GM18861 (cell line): ENCODE measurements around the gene ZMYND15.
"Not testable (repeated sequence)": the region's sequence is repeated elsewhere in the genome, so short reads cannot be mapped to it uniquely, and the experiment has no call there.

Source experiments
- ATAC-seq: cut with Tn5 transposase; IDR thresholded peaks from one replicate; pipeline ENCODE4 v1.9.1; 2021; ENCODE audit not compliant: unreplicated experiment

ZMYND15 gene, protein sequence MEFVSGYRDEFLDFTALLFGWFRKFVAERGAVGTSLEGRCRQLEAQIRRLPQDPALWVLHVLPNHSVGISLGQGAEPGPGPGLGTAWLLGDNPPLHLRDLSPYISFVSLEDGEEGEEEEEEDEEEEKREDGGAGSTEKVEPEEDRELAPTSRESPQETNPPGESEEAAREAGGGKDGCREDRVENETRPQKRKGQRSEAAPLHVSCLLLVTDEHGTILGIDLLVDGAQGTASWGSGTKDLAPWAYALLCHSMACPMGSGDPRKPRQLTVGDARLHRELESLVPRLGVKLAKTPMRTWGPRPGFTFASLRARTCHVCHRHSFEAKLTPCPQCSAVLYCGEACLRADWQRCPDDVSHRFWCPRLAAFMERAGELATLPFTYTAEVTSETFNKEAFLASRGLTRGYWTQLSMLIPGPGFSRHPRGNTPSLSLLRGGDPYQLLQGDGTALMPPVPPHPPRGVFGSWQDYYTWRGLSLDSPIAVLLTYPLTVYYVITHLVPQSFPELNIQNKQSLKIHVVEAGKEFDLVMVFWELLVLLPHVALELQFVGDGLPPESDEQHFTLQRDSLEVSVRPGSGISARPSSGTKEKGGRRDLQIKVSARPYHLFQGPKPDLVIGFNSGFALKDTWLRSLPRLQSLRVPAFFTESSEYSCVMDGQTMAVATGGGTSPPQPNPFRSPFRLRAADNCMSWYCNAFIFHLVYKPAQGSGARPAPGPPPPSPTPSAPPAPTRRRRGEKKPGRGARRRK

DNA sequence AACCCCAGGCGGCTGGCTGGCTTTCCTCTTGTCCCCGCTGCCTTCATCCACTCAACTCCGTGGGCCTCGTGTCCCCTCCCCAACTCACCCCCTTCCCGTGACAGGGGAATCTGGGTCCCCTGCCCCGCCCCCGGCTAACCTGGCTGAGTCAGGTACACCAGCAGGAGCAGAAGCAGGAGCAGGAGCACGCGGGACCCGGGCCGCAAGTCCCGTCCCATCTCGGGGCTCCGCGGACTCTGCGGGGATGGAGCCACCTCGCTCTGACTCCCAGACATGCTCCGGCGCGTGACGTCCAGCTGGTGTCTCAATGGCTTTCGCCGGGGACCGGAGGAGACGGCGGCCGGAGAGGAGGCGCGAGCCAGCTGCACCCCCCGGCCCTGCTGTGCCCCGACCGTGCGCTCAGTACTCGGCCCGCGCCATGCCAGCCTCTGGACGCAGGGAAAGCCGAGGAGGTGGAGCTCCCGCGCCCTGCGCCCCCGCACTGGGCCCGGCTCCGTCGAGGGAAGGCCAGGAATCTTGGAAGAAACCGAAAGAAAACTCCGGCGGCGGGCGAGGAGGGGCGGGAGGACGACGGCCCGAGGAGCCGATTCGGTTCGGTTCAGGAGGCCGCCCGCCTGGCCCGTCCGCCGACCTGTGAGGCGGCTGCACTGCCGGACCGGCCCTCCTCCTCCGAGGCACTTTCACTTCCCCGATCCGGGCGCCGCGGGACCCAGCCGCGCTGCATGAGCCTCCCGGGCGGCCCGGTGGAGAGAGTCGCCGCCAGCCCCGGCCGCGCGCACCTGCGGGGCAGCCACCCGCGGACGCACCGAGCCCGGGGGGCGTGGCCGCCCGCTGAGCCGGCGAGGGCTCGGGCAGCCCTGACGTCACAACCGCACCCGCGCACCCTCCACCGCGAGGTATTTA lies at the start of gene ZMYND15, which contains the start of gene CXCL16:
Gene ZMYND15, plus strand, starts transcription at position 712 of the 903 bp plus-strand sequence. CDS start 716 bp downstream, outside the sequence.
Gene CXCL16, minus strand, starts transcription at position 807 of the 903 bp plus-strand sequence. Its CDS starts 589 bp downstream, at position 218.
- ATAC-seq: no peak

GRCh38 chr17:4689872-4690271 lies 49.8 kb upstream of the ZMYND15 start:
- ATAC-seq: not testable (repeated sequence)

DNA sequence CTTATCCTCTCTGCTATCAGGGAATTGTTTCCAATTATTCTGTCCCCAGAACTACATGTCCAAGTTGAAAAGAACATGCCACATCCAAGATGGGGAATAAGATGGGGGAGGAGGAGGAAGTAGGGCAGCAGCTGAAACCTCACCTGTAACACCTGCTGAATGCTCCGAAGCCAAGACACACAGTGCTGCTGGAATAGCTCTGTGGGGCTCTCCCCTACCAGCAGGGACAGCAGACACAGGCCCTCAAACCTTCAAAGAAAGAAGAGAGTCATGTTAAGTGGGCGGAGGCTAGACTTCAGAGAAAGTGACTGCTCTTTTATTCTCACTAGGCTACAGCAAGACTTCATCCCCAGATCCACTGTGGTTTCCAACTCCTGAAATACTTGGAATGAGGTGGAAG lies 48.9 kb upstream of the ZMYND15 start:
- no peak for ATAC-seq

- no peak for ATAC-seq
These were observed 47.9 kb upstream of the ZMYND15 start for GRCh38 chr17:4691686-4692085.

DNA sequence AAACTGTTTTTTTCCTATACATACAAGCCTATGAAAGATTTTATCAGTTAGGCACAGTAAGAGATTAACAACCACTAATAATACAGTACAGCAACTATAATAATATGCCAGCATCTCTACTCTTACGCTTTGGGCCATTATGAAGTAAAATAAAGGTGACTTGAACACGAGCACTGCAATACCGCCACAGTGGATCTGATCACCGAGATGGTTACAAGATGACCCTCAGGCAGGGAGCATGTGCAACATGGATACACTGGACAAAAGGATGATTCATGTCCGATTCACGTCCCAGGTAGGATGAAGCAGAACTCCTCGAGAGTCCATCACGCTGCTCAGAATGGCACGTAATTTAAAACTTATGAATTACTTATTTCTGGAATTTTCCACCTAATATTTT lies 46.2 kb upstream of the ZMYND15 start:
- no peak for ATAC-seq

GRCh38 chr17:4696437-4696805 lies 43.2 kb upstream of the ZMYND15 start:
- no peak for ATAC-seq

- not testable (repeated sequence) for ATAC-seq
These were observed 40.1 kb upstream of the ZMYND15 start for GRCh38 chr17:4699401-4700056.

- ATAC-seq: no peak
These were observed 38.5 kb upstream of the ZMYND15 start for GRCh38 chr17:4701116-4701515.

- ATAC-seq: no peak
These were observed 36.3 kb upstream of the ZMYND15 start for GRCh38 chr17:4703330-4703691.

- ATAC-seq: not testable (repeated sequence)
These were observed 35.1 kb upstream of the ZMYND15 start for GRCh38 chr17:4704574-4704907.

DNA sequence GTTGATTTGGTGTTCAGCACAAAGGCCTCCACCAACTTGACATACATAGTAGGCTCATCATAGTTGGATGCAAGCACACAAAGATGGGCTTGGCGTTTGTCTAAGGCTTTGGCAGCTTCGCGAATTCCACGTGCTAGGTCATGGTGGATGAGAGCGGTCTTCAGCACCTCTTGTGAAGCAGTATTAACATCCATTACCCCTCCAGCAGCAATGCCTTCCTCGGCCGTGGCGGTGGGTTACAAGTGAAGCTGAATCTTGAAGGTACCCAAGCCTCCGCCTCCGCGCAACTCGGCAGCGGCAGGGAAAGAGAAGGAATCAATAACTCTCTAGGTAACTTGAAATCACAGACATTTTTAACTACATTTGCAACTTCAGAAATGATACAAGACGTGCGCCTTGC lies 34.6 kb upstream of the ZMYND15 start:
- ATAC-seq: no peak

- ATAC-seq: no peak
These were observed 33.5 kb upstream of the ZMYND15 start for GRCh38 chr17:4706121-4706520.

GRCh38 chr17:4708436-4708835 lies 31.2 kb upstream of the ZMYND15 start:
- no peak for ATAC-seq

- peak; percentile 76 for ATAC-seq
These were observed 29.6 kb upstream of the ZMYND15 start, which contains the start of gene ARRB2 for GRCh38 chr17:4709794-4710692. TSS of gene ARRB2 (plus strand) at chr17:4710632. CDS start at chr17:4710722, 90 bp downstream.

DNA sequence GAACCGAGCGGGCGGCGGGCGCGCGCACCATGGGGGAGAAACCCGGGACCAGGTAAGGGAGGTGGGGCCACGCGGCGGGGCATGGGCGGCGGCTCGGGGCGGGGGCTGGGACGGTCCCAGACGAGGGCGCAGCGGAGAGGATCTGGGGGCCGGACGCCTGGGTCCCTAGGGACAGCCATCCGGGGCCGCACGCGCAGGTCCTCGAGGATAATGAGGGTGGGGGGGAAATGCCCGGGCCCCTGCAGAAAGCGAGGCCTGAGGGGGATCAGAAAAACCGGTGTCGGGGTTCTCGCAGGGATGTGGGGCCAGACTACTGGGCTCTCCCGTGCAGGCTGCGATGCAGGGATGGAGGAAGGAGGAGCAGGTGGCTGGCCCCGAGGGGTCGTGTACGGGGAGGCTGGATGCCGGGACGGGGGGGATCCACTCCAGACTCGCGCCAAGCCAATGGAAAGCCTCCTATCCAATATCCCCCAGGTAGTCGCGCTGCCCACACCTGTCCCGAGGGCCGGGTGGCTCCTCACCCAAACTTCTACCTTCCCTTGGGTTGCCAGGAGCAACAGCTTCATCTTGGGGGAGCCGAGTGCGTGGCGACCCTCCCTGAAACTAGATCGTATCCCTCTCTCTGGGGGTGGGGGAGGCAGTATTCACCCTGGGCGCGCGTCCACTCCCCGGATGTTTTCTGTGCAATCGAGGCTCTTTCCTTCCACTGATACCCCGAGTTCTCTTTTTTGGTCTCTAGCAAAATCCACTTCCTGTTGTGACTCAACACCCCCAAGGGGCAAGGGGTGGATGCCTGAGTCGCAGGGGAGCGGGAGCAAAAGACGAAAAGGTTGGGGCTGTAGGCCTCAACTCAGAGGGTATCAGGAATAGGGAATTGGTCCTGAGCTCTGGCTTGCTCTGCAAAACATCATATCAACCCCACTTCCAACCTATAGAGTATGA lies 28.7 kb upstream of the ZMYND15 start:
- no peak for ATAC-seq

GRCh38 chr17:4711661-4712181 lies 27.9 kb upstream of the ZMYND15 start:
- no peak for ATAC-seq

DNA sequence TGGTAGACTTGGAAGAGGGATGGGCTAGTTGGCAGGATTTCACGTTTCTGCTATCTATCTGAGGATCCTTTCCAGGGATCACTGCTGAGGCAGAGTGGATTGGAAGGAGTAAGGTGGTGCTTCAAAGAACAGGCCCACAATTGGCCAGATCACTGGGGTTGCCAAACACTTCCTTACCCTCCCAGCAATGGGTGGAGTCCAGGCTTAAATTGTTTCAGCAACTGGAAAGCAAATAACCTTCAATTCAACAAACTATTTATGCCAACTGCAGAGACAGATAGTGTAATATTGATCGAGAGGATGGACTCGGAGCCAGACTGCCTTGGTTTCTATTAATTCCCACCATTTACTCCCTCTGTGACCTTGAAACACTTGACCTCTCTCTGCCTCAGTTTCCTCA lies 27.1 kb upstream of the ZMYND15 start:
- ATAC-seq: no peak

DNA sequence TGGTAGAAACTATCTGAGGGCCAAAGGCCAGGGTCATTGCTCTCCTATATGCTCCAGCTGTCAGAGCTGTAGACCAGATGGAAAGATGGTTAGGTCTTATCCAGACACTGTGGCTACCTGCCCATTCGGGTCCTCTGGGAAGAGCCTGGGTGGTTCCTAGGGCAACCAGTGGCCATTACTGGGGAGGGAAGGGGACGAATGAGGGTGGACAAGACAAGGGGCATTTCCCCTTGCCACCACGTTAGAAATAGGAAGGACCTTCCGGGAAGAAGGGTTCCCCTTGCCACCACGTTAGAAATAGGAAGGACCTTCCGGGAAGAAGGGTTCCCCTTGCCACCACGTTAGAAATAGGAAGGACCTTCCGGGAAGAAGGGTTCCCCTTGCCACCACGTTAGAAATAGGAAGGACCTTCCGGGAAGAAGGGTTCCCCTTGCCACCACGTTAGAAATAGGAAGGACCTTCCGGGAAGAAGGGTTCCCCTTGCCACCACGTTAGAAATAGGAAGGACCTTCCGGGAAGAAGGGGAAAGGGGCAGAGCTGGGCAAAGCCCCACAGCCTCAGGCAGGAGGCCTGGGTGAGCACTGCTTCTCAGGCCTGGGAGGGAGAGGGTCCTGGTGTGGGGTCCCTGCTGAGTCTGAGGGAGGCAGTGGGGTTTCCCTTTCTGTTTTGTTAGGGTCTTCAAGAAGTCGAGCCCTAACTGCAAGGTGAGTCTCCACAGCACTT lies 25.1 kb upstream of the ZMYND15 start:
- not testable (repeated sequence) for ATAC-seq
